Vagina (tissue), 2 donors: ENCODE measurements around the gene ARL5A.

Source experiments
- POLR2A ChIP-seq, 2 donors: fragments of 450-650 bp; IDR thresholded peaks; one replicate each; pipeline ENCODE4 v1.6.1; 2017; ENCODE audit warnings: antibody characterized with exemption in 2 of 2, mild to moderate bottlenecking in 2 of 2, moderate library complexity in 2 of 2
- POLR2AphosphoS5 ChIP-seq, 2 donors: sonication (generic); formaldehyde crosslinking; IDR thresholded peaks; one replicate each; pipeline ENCODE4 v1.9.0; 2017; ENCODE audit warnings: antibody characterized with exemption in 2 of 2, mild to moderate bottlenecking in 2 of 2, low read depth in 1 of 2; ENCODE audit not compliant: insufficient read depth in 1 of 2
- TF ChIP-seq, protein P1 (sequence below), 3 experiments: fragments of 450-650 bp in 2 of 3; fragments of 200-600 bp in 1 of 3; sonication (generic) in 1 of 3; IDR thresholded peaks; one replicate each; pipeline ENCODE4 v1.5.1; 2017 to 2019; ENCODE audit warnings: antibody characterized with exemption in 3 of 3, mild to moderate bottlenecking in 2 of 3, moderate library complexity in 2 of 3

DNA sequence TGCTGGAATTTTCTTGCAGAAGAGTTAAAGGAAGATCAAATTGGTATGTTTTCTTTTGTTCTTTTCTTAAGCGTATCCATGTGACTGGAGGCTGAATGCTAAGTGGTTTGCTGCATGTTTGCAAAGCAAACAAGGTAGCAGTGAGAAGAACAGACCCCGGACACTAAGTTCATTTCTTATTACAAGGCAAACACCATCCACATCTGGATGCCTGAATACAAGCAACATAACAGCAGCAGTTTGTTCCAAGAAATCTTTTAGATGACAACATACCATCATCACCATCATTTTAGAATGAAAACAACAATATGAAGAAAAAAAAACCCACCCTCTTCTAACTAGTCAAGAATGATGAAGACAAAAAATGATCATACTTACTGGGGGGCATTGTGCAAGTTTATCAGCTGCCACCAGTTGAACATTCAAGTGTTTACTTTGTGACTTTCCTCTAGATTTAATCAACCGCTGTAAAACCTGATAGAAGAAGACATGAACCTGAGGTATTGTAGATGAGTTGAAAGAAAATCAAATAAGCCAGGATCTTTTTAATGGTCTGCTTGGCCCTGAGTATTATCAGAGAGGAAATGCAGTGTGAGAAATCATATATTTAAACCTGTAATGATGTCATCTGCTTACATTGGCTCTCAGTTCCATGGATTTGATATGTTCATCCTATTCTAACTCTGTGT, 25.0 kb upstream of the ARL5A start:
- TF ChIP-seq POLR2A (IDR thresholded peaks at IDR 0.05), result no peak
- TF ChIP-seq, protein P1, sequence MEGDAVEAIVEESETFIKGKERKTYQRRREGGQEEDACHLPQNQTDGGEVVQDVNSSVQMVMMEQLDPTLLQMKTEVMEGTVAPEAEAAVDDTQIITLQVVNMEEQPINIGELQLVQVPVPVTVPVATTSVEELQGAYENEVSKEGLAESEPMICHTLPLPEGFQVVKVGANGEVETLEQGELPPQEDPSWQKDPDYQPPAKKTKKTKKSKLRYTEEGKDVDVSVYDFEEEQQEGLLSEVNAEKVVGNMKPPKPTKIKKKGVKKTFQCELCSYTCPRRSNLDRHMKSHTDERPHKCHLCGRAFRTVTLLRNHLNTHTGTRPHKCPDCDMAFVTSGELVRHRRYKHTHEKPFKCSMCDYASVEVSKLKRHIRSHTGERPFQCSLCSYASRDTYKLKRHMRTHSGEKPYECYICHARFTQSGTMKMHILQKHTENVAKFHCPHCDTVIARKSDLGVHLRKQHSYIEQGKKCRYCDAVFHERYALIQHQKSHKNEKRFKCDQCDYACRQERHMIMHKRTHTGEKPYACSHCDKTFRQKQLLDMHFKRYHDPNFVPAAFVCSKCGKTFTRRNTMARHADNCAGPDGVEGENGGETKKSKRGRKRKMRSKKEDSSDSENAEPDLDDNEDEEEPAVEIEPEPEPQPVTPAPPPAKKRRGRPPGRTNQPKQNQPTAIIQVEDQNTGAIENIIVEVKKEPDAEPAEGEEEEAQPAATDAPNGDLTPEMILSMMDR (IDR thresholded peaks at IDR 0.05), result no peak
- no peak for TF ChIP-seq POLR2AphosphoS5 (IDR thresholded peaks at IDR 0.05; ENCODE audit: insufficient read depth in 1 of 2, low read depth in 1 of 2)
